ENCODE data around the gene GPR146. TPM values are rescaled to one million over a fixed set of nuclear protein-coding genes. Genes with fewer than 3 reads are reported as not detected.
"Not testable (repeated sequence)": the region's sequence is repeated elsewhere in the genome, so short reads cannot be mapped to it uniquely, and the experiment has no call there.

Gene GPR146
- total and polyA plus RNA-seq, 2 of the 8 experiments (the other 6 are each of a cell fraction or from before 2014, with no cell fraction given), result 1.8 to 2.7 TPM

GRCh38 chr7:1002026-1002425, 42.3 kb upstream of the GPR146 start:
- H3K36me3 ChIP-seq (ENCODE audit: control insufficient read depth in 2 of 4, insufficient read depth in 4 of 4, low read length in 3 of 4); H2BK5ac ChIP-seq (ENCODE audit: low read depth, low read length); H3K56ac ChIP-seq (replicated peaks; ENCODE audit: insufficient read length, low read depth, low read length); H3K23me2 ChIP-seq (ENCODE audit: low read depth, low read length); H2BK12ac ChIP-seq (ENCODE audit: low read depth, low read length); H3K9me3 ChIP-seq (ENCODE audit: insufficient read depth in 2 of 2, low read depth in 1 of 2, low read length in 1 of 2); H3K27ac ChIP-seq (ENCODE audit: low read depth, low read length); H3K79me2 ChIP-seq (ENCODE audit: control insufficient read depth in 1 of 2, insufficient read depth in 2 of 2, low read length in 2 of 2); H2BK120ac ChIP-seq (replicated peaks; ENCODE audit: low read depth, low read length); H3K79me1 ChIP-seq (ENCODE audit: low read depth, low read length); FAIRE-seq; DNase-seq (ENCODE audit: low read depth in 1 of 2, low spot score in 2 of 2); H3K14ac ChIP-seq (ENCODE audit: insufficient read length); H3K4me3 ChIP-seq (ENCODE audit: extremely low read depth in 1 of 4, insufficient read depth in 2 of 4, low read depth in 3 of 4, low read length in 4 of 4); H3K9ac ChIP-seq (replicated peaks in 1 of 4; ENCODE audit: extremely low read depth in 1 of 4, low read depth in 3 of 4, low read length in 3 of 4); H3K4me1 ChIP-seq (replicated peaks in 1 of 4; ENCODE audit: control insufficient read depth in 3 of 4, insufficient read depth in 4 of 4, low read length in 3 of 4); H2BK15ac ChIP-seq (ENCODE audit: low read length); H4K8ac ChIP-seq (ENCODE audit: extremely low read depth, insufficient read depth, low read length); CTCF ChIA-PET (ENCODE audit: partially characterized antibody); H2AK5ac ChIP-seq (ENCODE audit: low read depth, low read length); POLR2A ChIA-PET (ENCODE audit: partially characterized antibody); H3K4ac ChIP-seq (replicated peaks; ENCODE audit: insufficient read length, low read depth, low read length); H2AFZ ChIP-seq (ENCODE audit: low read length); H4K20me1 ChIP-seq (replicated peaks in 1 of 2; ENCODE audit: control insufficient read depth in 1 of 2, insufficient read depth in 2 of 2, low read length in 2 of 2); H3K27me3 ChIP-seq (replicated peaks in 1 of 4; ENCODE audit: control insufficient read depth in 3 of 4, extremely low read depth in 1 of 4, insufficient read depth in 3 of 4, low read length in 3 of 4); H4K91ac ChIP-seq (replicated peaks; ENCODE audit: insufficient read length, low read length); H2BK20ac ChIP-seq (ENCODE audit: low read length); H3K4me2 ChIP-seq (ENCODE audit: insufficient read depth in 1 of 2, low read depth in 2 of 2, low read length in 2 of 2); H3K18ac ChIP-seq (ENCODE audit: extremely low read depth, low read length); H4K5ac ChIP-seq (ENCODE audit: insufficient read length, low read depth, low read length); H3K23ac ChIP-seq (ENCODE audit: insufficient read length): not testable (repeated sequence)
- peak; percentile 39; the same call in 1 of the 2 replicates for TF ChIP-seq BACH1 (IDR thresholded peaks at IDR 0.05; ENCODE audit: low read length)
- WGBS, 2 experiments (ENCODE audit: extremely low coverage in 1 of 2, insufficient coverage in 1 of 2, insufficient read length in 1 of 2, insufficient replicate concordance in 2 of 2, low coverage in 1 of 2, low lambda C conversion rate in 2 of 2, missing lambda C conversion rate in 1 of 2), result 100% methylated on average over 2 of the region's 4 CpGs; no CpG with 5 or more reads in 1 of the 2 experiments

GRCh38 chr7:1002445-1002844, 41.9 kb upstream of the GPR146 start:
- H3K18ac ChIP-seq (ENCODE audit: extremely low read depth, low read length); POLR2A ChIA-PET (ENCODE audit: partially characterized antibody); H3K14ac ChIP-seq (ENCODE audit: insufficient read length); H3K79me2 ChIP-seq (ENCODE audit: control insufficient read depth in 1 of 2, insufficient read depth in 2 of 2, low read length in 2 of 2); H4K91ac ChIP-seq (replicated peaks; ENCODE audit: insufficient read length, low read length); H3K4me1 ChIP-seq (replicated peaks in 1 of 4; ENCODE audit: control insufficient read depth in 3 of 4, insufficient read depth in 4 of 4, low read length in 3 of 4); H2BK5ac ChIP-seq (ENCODE audit: low read depth, low read length); DNase-seq (ENCODE audit: low read depth in 1 of 2, low spot score in 2 of 2); H3K4ac ChIP-seq (replicated peaks; ENCODE audit: insufficient read length, low read depth, low read length); CTCF ChIA-PET (ENCODE audit: partially characterized antibody); H4K20me1 ChIP-seq (replicated peaks in 1 of 2; ENCODE audit: control insufficient read depth in 1 of 2, insufficient read depth in 2 of 2, low read length in 2 of 2); H4K5ac ChIP-seq (ENCODE audit: insufficient read length, low read depth, low read length); H3K36me3 ChIP-seq (ENCODE audit: control insufficient read depth in 2 of 4, insufficient read depth in 4 of 4, low read length in 3 of 4); H4K8ac ChIP-seq (ENCODE audit: extremely low read depth, insufficient read depth, low read length); H3K9me3 ChIP-seq (ENCODE audit: insufficient read depth in 2 of 2, low read depth in 1 of 2, low read length in 1 of 2); H3K4me3 ChIP-seq (ENCODE audit: extremely low read depth in 1 of 4, insufficient read depth in 2 of 4, low read depth in 3 of 4, low read length in 4 of 4); H3K9ac ChIP-seq (replicated peaks in 1 of 4; ENCODE audit: extremely low read depth in 1 of 4, low read depth in 3 of 4, low read length in 3 of 4); H2AFZ ChIP-seq (ENCODE audit: low read length); H3K4me2 ChIP-seq (ENCODE audit: insufficient read depth in 1 of 2, low read depth in 2 of 2, low read length in 2 of 2); H2BK20ac ChIP-seq (ENCODE audit: low read length); H3K23ac ChIP-seq (ENCODE audit: insufficient read length); H3K27ac ChIP-seq (ENCODE audit: low read depth, low read length); H2BK15ac ChIP-seq (ENCODE audit: low read length); H2BK12ac ChIP-seq (ENCODE audit: low read depth, low read length); H3K23me2 ChIP-seq (ENCODE audit: low read depth, low read length); H3K56ac ChIP-seq (replicated peaks; ENCODE audit: insufficient read length, low read depth, low read length); H2AK5ac ChIP-seq (ENCODE audit: low read depth, low read length); H3K27me3 ChIP-seq (replicated peaks in 1 of 4; ENCODE audit: control insufficient read depth in 3 of 4, extremely low read depth in 1 of 4, insufficient read depth in 3 of 4, low read length in 3 of 4); FAIRE-seq; H2BK120ac ChIP-seq (replicated peaks; ENCODE audit: low read depth, low read length); H3K79me1 ChIP-seq (ENCODE audit: low read depth, low read length): not testable (repeated sequence)
- no CpG with 5 or more reads among the region's 7 CpGs for WGBS, 2 experiments (ENCODE audit: extremely low coverage in 1 of 2, insufficient coverage in 1 of 2, insufficient read length in 1 of 2, insufficient replicate concordance in 2 of 2, low coverage in 1 of 2, low lambda C conversion rate in 2 of 2, missing lambda C conversion rate in 1 of 2)

All from H1 (cell line).